PC-3 (cell line): ENCODE measurements around the gene STX11.

Experiments used
- CTCF ChIP-seq: fragments of 300-600 bp; sonication (generic); conservative IDR thresholded peaks from 2 replicates; pipeline ENCODE4 v1.5.1; 2017; ENCODE audit warnings: antibody characterized with exemption, low read depth, mild to moderate bottlenecking, low read length
- EZH2phosphoT487 ChIP-seq: fragments of 300-600 bp; sonication (generic); IDR thresholded peaks from 2 replicates; pipeline ENCODE4 v1.6.1; 2018; ENCODE audit warnings: mild to moderate bottlenecking, antibody characterized with exemption, low read length, borderline replicate concordance

- no peak for TF ChIP-seq EZH2phosphoT487
- no peak for TF ChIP-seq CTCF
Measured at GRCh38 chr6:144153260-144153659, 2.9 kb downstream of the STX11 start.
